Omental fat pad (tissue), 4 donors: ENCODE data around the gene RNF149. TPM values are rescaled to one million over a fixed set of nuclear protein-coding genes. Genes with fewer than 3 reads are reported as not detected.
"Not testable (repeated sequence)": the region's sequence is repeated elsewhere in the genome, so short reads cannot be mapped to it uniquely, and the experiment has no call there.

Experiments
- ATAC-seq: fragments of 150-250 bp; one replicate; pipeline ENCODE4 v1.9.1; 2016; ENCODE audit warnings: mild to moderate bottlenecking, moderate library complexity; ENCODE audit not compliant: low FRiP score
- DNase-seq: peaks from one replicate; pipeline ENCODE4 v3.0.0-alpha.2; 2019; ENCODE audit warnings: low spot score
- total RNA-seq, 4 donors: library from RNA; depleted of rRNA; stranded (reverse); fragments of >200 nt; gene quantifications; one replicate each; pipeline ENCODE4 v1.1.0, GENCODE V29; 2016
- TF ChIP-seq, protein P1 (sequence below), 3 donors: fragments of 450-650 bp; IDR thresholded peaks; one replicate each; pipeline ENCODE4 v1.5.1; 2016 to 2017; ENCODE audit warnings: antibody characterized with exemption in 3 of 3, mild to moderate bottlenecking in 3 of 3, moderate library complexity in 2 of 3

The RNF149 gene, protein sequence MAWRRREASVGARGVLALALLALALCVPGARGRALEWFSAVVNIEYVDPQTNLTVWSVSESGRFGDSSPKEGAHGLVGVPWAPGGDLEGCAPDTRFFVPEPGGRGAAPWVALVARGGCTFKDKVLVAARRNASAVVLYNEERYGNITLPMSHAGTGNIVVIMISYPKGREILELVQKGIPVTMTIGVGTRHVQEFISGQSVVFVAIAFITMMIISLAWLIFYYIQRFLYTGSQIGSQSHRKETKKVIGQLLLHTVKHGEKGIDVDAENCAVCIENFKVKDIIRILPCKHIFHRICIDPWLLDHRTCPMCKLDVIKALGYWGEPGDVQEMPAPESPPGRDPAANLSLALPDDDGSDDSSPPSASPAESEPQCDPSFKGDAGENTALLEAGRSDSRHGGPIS
- total RNA-seq, result 100 to 1,000 TPM in 3 of 4 donors, 10 to 100 TPM in 1; 96.8 to 191 (median 118) TPM

DNA sequence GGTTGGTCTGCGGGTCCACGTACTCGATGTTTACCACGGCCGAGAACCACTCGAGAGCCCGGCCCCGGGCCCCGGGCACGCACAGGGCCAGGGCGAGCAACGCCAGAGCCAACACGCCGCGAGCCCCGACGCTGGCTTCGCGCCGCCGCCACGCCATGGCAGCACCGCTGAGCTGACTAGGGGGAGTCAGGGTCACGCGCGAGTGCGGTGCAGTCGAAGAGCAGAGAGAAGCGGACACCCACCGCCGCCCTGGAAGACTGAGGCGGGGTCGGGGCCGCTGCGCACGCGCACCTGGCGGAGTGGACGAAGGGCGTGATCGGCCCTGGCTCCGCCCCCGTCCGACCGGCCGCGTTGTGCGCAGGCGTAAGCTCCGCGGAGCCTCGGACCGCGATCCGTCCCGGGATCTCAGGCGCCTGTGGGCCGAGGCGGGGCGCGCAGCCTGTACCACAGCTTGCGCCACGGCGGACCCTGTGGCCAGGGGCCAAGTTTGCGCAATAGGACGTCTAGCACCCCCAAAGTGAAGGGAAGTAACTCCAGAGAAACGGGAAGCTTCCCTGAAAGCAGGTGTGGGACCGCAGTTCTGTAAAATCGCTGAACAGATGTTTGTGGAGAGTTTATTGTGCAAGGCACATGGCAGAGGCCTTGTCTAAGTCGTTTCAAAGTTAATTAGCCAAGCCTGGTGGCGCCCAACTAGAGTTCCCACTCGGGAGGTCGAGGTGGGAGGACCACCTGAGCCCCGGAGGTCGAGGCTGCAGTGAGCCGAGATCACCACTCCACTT, at the start of gene RNF149:
Gene RNF149, minus strand, starts transcription at position 270 of the 779 bp plus-strand sequence. Its CDS starts 113 bp downstream, at position 157.
- DNase-seq, result peak; percentile 83
- TF ChIP-seq, protein P1, sequence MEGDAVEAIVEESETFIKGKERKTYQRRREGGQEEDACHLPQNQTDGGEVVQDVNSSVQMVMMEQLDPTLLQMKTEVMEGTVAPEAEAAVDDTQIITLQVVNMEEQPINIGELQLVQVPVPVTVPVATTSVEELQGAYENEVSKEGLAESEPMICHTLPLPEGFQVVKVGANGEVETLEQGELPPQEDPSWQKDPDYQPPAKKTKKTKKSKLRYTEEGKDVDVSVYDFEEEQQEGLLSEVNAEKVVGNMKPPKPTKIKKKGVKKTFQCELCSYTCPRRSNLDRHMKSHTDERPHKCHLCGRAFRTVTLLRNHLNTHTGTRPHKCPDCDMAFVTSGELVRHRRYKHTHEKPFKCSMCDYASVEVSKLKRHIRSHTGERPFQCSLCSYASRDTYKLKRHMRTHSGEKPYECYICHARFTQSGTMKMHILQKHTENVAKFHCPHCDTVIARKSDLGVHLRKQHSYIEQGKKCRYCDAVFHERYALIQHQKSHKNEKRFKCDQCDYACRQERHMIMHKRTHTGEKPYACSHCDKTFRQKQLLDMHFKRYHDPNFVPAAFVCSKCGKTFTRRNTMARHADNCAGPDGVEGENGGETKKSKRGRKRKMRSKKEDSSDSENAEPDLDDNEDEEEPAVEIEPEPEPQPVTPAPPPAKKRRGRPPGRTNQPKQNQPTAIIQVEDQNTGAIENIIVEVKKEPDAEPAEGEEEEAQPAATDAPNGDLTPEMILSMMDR (IDR thresholded peaks at IDR 0.05), result peak in 1 of 3 donors; percentile 9
- ATAC-seq, result peak; percentile 89

DNA sequence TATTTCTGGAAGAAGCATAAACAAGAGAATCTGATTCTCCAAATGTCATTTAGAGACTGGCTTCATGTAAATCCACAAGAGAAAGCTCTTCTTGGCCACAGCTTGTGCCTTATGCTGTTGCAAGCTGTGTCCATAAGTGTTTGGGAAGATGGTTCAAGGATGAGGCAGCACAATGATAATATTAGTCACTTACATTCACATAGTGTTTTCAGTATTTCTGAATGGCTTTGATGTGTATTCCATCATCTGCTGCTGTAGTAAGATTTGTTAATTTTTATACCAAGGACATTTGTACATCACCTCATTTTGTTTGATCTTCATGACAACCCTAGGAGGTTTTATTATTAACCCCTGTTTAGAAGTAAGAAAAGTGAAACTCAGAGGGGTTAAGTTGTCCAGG, 48.9 kb upstream of the RNF149 start:
- TF ChIP-seq, protein P1 (IDR thresholded peaks at IDR 0.05), result no peak
- DNase-seq, result no peak
- no peak for ATAC-seq

DNA sequence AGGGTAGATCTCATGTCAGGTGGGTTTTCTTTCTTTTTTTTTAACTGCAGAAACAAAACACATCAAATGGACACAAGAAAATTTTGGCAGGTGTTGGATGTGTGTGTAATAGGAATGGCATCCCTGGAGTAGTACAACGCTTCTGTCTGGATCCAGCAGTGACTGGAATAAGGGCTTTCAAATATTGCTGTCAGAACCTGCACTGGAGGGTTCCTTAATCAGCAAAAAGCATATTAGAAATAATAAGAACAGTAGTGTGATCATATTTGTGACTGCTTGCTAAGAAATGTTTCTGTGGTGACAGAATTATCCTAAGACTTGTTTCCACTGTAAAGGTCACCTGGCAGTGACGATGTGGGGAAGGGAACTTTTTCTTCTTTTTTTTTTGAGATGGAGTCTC, 48.0 kb upstream of the RNF149 start:
- DNase-seq (no peak), ATAC-seq (no peak)
- TF ChIP-seq, protein P1 (IDR thresholded peaks at IDR 0.05), result no peak

DNA sequence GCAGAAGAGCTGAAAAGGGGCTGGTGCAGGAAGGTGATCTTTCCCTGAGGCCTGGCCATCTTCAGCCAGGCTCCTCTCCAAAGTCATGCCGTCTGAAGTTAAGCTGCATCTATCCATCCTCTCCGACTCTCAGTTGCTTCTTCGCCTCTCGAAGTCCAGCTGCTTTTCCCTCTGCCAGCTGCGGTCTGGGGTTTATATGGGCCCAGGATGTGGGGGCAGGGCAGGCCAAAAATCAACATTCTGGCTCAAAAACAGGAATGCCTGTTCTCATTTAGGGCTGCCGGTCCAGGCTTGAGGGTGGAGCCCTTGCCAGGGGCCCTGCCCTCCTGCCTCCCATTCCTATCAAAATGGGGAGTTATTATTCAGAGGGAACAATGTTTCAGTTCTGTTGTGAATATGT, 47.6 kb upstream of the RNF149 start:
- TF ChIP-seq, protein P1 (IDR thresholded peaks at IDR 0.05), result no peak
- ATAC-seq (no peak), DNase-seq (no peak)

DNA sequence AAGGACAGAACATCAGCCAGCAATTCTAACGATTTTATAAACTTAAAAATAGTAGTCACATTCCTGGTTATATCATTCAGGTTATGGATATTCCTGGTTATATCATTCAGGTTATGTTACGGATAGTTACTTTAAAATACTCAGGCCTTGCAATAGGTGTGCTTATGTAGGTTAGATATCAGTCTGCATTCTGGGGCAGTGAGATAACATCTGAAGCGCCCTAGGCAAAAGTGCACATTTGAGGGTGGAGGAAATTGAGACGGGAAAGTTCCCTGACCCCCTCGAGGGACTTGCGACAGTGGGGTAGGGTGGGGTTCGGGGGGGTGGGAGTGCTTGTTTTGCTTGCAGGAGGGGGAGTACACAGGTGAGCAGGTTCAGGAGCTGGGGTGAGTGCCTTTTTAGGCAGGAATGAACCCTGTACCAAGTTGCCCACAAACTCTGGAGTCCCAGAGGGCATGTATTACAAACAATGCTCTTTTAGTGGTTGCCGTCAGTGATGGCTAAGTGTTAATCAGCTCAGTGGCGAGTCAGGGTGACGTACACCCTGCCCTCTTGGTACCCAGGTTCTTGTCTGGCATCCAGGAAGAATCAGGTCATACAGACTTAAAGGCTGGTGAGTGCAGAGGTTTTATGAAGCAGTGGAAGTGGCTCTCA, 47.0 kb upstream of the RNF149 start:
- ATAC-seq (no peak), DNase-seq (no peak)
- TF ChIP-seq, protein P1 (IDR thresholded peaks at IDR 0.05), result no peak

DNA sequence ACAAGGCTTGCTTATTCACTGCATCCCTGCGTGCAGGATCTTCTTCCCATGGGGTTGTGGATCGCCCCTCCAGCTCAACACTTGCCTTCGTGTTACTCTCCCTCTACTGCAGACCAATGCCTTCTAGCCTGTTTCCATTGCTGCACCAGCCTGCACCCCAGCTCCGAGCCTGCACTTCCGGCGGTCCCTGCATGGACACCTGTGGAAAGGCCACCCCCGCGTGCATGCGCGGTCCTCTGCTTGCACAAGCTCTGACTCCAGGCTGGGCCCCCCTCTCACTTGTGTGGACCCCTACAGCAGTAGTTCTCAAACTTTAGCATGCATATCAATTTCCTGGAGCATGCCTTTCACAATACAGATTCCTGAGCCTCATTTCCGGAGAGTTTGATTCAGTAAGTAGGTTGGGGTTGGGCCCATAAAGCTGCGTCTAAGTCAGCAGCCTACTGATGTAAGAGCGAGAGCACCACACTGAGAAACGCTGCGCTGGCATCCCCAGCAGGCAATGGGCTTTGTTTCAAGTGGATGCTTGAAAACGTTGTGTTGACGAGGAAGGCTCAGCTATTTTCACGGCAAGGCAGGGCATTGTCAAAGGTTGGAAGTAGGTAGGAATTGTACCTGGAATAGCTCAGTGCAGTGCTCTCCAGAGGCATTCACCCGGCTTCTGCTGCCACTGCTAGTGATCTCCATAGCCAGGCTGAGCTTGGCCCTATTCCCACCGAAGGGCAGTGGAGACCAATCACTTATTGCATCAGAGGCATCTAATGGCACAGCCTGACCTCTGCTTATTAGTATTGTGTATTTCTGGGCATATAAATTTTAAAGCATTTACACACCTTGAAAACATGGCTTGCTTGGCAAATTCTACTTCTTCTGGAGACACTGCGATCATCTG, 46.2 kb upstream of the RNF149 start:
- DNase-seq (no peak), ATAC-seq (no peak)
- TF ChIP-seq, protein P1 (IDR thresholded peaks at IDR 0.05), result no peak

DNA sequence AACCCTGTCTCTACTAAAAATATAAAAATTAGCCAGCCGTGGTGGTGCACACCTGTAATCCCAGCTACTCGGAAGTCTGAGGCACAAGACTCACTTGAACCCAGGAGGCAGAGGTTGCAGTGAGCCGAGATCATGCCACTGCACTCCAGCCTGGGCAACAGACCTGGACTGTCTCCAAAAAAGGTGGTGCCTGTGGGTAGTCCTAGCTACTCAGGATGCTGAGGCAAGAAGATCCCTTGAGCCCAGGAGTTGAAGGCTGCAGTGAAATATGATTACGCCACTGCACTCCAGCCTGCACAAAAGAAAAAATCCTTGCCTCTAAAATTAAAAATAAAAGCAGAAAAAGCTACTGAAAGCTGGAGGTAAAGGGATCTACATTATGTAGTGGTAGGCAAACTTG, 44.1 kb upstream of the RNF149 start:
- ATAC-seq, result not testable (repeated sequence)

More for the DNA sequence above, 44.1 kb upstream of the RNF149 start:
- not testable (repeated sequence) for DNase-seq
